Muscle layer of colon (tissue), 2 donors: ENCODE measurements around the gene CPTP.
"Not testable (repeated sequence)": the region's sequence is repeated elsewhere in the genome, so short reads cannot be mapped to it uniquely, and the experiment has no call there.

Source experiments
- H3K27ac ChIP-seq: one replicate; pipeline ENCODE4 v1.7.0; 2013; ENCODE audit warnings: low read depth, mild to moderate bottlenecking, low read length, moderate library complexity
- H3K27me3 ChIP-seq, 2 donors: one replicate each; pipeline ENCODE4 v1.7.0; 2013; ENCODE audit warnings: low read length in 2 of 2, mild to moderate bottlenecking in 2 of 2; ENCODE audit not compliant: insufficient read depth in 2 of 2, control insufficient read depth in 1 of 2
- H3K36me3 ChIP-seq: one replicate; pipeline ENCODE4 v1.7.0; 2013; ENCODE audit warnings: mild to moderate bottlenecking, low read length; ENCODE audit not compliant: insufficient read depth
- H3K4me1 ChIP-seq: one replicate; pipeline ENCODE4 v1.7.0; 2013; ENCODE audit warnings: mild to moderate bottlenecking, low read length; ENCODE audit not compliant: insufficient read depth
- H3K4me3 ChIP-seq, 2 donors: one replicate each; pipeline ENCODE4 v1.7.0; 2013; ENCODE audit warnings: low read length in 2 of 2, low read depth in 1 of 2, mild to moderate bottlenecking in 1 of 2, moderate library complexity in 1 of 2
- H3K9ac ChIP-seq: one replicate; pipeline ENCODE4 v1.7.0; 2013; ENCODE audit warnings: low read length
- H3K9me3 ChIP-seq: one replicate; pipeline ENCODE4 v1.7.0; 2013; ENCODE audit warnings: mild to moderate bottlenecking, low read length
- donor health status: abdominal sarcoma.
- donor health status: Adenocarcinoma of cecum.

CPTP gene

DNA sequence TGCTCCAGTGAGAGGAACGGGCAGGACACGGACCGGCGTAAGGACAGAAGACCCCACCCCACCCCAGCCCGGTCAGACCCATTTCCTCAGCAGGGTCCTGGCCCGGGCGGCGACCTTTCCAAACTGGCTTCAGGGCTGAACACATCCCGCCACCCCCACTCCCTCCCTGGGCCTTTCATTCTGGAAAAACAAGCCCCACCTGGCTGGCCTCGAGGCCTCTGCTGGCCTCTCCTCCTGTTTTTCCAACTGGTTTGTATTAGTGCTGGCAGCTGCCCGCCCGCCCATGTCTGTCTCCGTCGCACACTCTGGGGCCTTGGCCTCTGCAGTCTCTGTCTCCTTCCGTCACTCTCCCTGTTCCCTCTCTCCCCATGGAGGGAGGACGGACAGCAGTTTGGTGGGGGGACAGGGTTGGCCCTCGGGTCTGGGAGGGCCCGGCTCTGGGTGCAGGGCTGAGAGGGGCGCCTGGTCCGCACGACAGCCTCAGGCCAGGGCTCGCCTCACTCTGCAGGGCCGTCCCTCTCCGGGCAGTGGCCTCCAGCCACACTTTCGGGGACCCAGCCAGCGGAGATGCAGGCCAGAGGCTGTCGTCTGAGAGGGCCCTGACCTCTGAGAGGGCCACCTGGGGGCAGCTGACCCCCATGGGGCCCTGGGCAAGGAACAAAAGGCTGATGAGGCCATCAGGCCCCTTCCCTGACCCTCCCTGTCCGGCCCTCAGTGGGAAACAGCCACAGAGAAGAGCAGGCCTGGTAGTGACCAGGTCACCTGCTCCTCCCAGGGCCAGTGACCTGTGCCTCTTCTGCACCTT lies 35.3 kb downstream of the CPTP start:
- Histone ChIP-seq H3K27ac (peak overlapping the region; percentile 46), H3K4me3 (no peak overlapping the region), H3K9ac (no peak overlapping the region), H3K4me1 (peaks cover 36% of the 10 kb centered on the region), H3K9me3 (no peaks in the 10 kb centered on the region), H3K27me3 (peaks cover 0 to 4% of the 10 kb centered on the region in 2 donors), H3K36me3 (no peaks in the 10 kb centered on the region)

DNA sequence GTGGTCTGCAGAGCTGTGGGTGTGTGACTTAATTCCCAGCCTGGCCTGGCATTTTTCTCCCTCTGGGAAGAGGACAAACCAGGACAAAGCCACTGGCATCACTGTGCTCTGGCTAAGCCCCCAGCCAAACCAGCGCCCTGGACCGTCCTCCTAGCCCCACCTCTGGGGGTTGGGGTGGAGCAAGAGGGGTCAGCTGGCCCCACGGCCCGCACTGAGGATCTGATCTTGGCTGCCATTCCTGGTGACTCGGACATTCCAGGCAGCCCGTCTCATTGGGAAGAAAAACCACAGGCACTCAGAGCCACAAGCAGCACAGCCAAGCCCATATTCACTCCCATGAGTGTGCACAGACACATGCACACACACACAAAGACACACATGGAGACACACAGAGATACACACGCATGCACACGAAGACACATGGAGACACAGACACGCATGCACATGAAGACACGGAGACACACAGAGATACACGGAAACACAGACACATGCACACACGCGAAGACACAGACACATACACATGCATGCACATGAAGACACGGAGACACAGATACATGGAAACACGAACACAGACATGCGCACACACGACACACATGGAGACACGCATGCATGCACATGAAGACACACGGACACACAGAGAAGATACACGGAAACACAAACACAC lies 36.0 kb downstream of the CPTP start:
- Histone ChIP-seq H3K4me1 (peaks cover 36% of the 10 kb centered on the region), H3K36me3 (no peaks in the 10 kb centered on the region), H3K27ac (peak overlapping the region; percentile 46), H3K9ac (no peak overlapping the region), H3K4me3 (no peak overlapping the region), H3K27me3 (peaks cover 0 to 4% of the 10 kb centered on the region in 2 donors), H3K9me3 (no peaks in the 10 kb centered on the region)

DNA sequence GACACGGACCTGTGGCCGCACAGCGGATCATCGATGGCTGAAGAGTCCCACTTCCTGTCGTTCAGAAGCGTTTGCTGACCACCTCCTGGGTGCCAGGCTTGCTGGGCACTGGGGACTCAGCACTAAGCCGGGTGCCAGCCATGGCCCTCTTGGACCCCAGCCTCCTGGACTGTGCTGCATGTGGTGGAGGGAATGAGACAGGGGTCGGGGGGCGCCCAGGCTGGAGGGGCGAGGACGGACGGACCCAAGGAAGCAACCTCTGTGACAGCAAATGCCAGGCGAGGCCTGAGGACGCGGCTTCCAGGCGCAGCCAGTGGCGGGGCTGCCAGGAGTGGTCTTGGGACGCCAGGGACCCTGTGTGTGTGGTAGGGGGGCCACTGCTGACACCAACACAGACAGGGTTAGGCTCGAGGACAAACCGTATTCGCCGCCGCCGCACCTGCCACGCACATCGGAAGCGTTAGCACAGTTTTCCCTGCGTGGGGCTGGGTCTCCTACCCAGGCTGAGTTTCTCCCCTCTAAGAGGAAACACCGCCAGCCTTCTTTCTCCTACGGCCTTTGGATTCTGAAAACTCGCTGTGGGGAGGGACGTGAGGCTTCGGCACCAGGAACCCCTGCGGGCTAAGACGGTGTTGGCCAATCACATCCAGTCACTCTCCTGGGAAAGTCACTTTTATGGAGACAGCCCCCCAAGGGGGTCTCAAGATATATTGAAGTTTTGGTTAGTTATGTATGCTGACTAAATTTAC lies 36.8 kb downstream of the CPTP start:
- Histone ChIP-seq H3K9ac (no peak overlapping the region), H3K27me3 (peaks cover 0 to 4% of the 10 kb centered on the region in 2 donors)

DNA sequence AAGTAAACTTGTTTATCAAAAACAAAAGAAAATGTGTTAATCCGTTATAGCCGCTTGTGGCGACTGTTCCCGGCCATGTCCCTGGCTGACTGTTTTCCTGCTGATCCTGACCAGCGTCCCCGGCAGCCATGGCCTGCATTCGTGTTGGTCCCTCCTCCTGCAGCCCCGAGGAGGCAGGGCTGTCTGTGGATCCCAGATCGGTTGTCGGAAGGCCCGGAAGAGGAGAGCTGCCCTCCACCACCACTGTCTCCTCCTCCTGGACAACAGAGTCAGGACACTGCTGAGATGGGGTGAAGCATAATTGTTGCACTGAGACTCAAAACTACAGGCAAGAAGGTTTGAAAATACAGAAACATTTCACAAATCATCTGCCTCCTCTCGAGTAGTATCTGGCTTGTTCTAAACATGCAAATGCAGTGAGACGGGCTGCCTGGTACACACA lies 37.4 kb downstream of the CPTP start:
- no peak overlapping the region for H3K4me3 ChIP-seq
- no peak overlapping the region for H3K9ac ChIP-seq

More for the DNA sequence above, 36.8 kb downstream of the CPTP start:
- H3K4me1 ChIP-seq = peaks cover 36% of the 10 kb centered on the region
- peak overlapping the region; percentile 43 for H3K27ac ChIP-seq
- no peak overlapping the region for H3K4me3 ChIP-seq
- no peaks in the 10 kb centered on the region for H3K9me3 ChIP-seq
- H3K36me3 ChIP-seq = no peaks in the 10 kb centered on the region

DNA sequence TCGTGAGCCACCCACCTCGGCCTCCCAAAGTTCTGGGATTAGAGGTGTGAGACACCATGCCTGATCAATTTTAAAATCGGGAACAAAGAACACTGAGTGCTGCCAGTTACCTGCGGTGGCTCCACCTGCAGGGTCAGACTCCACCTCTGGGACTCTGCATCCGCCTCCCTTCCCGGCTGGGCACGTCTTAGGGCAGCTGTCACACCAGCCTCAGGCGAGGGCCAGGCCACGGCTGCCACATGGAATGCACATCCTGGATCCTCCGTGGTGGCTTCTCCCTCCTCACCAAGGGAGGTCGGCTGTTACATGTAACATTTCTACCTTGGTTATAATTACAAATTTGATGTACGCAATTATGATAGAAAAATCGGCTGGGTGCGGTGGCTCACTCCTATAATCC lies 39.7 kb downstream of the CPTP start:
- no peaks in the 10 kb centered on the region for H3K27me3 ChIP-seq
- H3K9ac ChIP-seq = no peak overlapping the region
- H3K36me3 ChIP-seq = no peaks in the 10 kb centered on the region
- H3K4me3 ChIP-seq = no peak overlapping the region
- peaks cover 28% of the 10 kb centered on the region for H3K4me1 ChIP-seq
- no peak overlapping the region for H3K27ac ChIP-seq
- no peaks in the 10 kb centered on the region for H3K9me3 ChIP-seq

More for the DNA sequence above, 37.4 kb downstream of the CPTP start:
- Histone ChIP-seq H3K9me3 (no peaks in the 10 kb centered on the region), H3K27ac (peak overlapping the region; percentile 43), H3K27me3 (peaks cover 0 to 4% of the 10 kb centered on the region in 2 donors), H3K36me3 (no peaks in the 10 kb centered on the region), H3K4me1 (peaks cover 36% of the 10 kb centered on the region)

DNA sequence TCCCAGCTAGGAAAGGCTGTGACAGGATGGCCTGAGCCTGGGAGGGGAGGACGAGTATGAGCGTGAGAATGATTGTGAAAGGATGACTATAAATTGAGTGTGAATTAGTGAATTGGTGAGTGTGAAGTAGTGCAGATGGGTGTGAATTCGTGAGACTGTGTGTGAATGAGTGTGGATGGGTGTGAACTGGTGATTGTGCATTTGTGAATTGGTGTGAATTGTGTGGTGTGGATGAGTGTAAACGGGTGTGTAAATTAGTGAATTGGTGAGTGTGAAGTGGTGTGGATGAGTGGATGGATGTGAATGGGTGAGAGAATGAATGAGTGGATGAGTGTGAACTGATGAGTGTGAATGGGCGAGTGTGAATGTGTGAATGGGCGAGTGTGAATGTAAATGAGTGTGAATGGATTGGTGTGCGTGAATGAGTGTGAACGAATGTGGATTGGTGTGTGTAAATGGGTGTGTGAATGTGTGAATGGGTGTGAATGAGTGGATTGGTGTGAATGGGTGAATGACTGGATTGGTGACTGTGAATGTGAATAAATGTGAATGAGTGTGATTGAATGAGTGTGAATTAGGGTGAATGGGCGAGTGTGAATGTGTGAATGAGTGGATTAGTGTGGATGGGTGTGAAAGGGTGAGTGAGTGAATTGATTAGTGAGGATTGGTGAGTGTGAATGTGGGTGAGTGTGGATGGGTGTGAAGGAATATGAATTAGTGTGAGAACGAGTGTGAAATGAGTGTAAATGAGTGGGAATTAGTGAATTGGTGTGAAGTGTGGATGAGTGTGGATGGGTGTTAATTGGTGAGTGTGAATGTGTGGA lies 41.5 kb downstream of the CPTP start:
- Histone ChIP-seq H3K9me3 (no peaks in the 10 kb centered on the region), H3K36me3 (no peaks in the 10 kb centered on the region), H3K9ac (no peak overlapping the region), H3K4me3 (no peak overlapping the region), H3K27me3 (no peaks in the 10 kb centered on the region), H3K4me1 (peaks cover 12% of the 10 kb centered on the region), H3K27ac (no peak overlapping the region)

DNA sequence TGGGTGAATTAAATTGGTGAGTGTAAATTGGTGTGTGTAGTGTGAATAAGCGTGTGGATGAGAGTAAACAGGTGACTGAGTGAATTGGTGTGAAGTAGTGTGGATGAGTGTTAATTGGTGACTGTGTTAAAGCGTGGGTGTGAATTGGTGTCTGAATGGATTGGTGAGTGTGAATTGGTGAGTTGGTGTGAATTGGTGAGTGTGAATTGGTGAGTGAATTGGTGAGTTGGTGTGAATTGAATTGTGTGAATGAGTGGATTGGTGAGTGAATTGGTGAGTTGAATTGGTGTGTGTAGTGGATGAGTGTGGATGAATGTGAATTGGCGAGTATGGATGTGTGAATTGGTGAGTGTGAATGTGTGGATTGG lies 42.1 kb downstream of the CPTP start:
- Histone ChIP-seq H3K9me3 (no peaks in the 10 kb centered on the region), H3K4me1 (peaks cover 10% of the 10 kb centered on the region), H3K4me3 (no peak overlapping the region), H3K27me3 (no peaks in the 10 kb centered on the region), H3K36me3 (no peaks in the 10 kb centered on the region), H3K9ac (no peak overlapping the region), H3K27ac (no peak overlapping the region)

DNA sequence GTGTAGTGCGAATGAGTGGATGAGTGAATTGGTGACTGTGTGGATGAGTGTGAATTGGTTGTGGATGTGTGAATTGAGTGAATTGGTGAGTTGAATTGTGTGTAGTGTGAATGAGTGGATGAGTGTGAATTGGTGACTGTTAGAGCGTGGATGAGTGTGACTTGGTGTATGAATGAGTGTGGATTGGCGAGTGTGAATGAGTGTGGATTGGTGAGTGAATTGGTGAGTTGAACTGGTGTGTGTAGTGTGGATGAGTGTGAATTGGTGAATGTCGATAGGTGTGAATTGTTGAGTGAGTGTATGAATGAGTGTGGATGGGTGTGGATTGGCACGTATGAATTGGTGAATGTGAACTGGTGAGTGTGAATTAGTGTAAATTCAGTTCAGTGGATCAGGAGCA lies 42.7 kb downstream of the CPTP start:
- Histone ChIP-seq H3K27ac (no peak overlapping the region), H3K9ac (no peak overlapping the region), H3K4me1 (peaks cover 10% of the 10 kb centered on the region)

DNA sequence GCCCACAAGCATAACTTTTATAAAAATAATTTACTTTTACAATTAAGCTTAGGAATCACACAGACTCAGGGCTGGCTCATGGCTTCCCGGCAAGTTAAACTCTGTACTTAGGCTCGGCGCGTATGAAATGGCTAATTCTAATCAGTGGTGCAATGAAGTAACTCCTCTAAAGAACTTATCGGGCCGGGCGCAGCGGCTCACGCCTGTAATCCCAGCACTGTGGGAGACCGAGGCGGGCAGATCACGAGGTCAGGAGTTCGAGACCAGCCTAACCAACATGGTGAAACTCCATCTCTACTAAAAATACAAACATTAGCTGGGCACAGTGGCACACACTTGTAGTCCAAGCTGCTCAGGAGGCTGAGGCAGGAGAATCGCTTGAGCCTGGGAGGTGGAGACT lies 45.5 kb downstream of the CPTP start:
- H3K36me3 ChIP-seq = peaks cover 14% of the 10 kb centered on the region
- not testable (repeated sequence) for H3K4me3 ChIP-seq, H3K27me3 ChIP-seq, H3K9me3 ChIP-seq, H3K27ac ChIP-seq, H3K9ac ChIP-seq
- peaks cover 19% of the 10 kb centered on the region for H3K4me1 ChIP-seq

More for the DNA sequence above, 42.7 kb downstream of the CPTP start:
- no peaks in the 10 kb centered on the region for H3K9me3 ChIP-seq
- no peak overlapping the region for H3K4me3 ChIP-seq
- H3K27me3 ChIP-seq = no peaks in the 10 kb centered on the region
- no peaks in the 10 kb centered on the region for H3K36me3 ChIP-seq

DNA sequence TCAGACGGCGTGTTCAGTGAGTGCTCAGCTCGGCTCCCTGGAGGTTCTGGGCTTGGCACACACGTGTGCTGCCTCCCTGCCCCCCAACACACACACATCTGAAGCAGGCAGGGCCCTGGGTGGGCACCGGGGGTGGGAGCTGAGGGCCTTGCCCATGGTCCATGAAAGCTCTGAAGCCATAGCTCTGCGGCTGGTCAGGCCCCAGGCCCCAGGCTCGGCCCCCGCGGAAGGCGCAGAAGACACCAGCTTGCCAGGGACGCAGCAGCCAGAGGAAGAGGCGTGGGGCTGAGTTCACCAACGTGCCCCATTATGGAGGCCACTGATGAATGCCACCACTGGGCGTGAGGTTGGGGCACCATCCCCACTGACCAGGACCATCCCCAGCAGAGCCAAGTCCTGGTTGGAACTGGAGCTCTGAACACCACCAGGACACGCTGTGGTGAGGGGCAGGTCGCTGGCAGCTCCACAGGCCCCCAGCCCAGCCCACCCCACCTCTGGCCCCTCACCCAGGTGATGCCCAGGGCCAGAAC lies 46.2 kb downstream of the CPTP start:
- Histone ChIP-seq H3K27me3 (no peaks in the 10 kb centered on the region), H3K4me3 (no peak overlapping the region), H3K9ac (no peak overlapping the region), H3K4me1 (peaks cover 19% of the 10 kb centered on the region), H3K9me3 (no peaks in the 10 kb centered on the region), H3K27ac (no peak overlapping the region), H3K36me3 (peaks cover 14% of the 10 kb centered on the region)
